CD4-positive, alpha-beta T cell treated with Interleukin-15 for 4 hours (primary cell): ENCODE data around the gene MTHFD1L.
"Not testable (repeated sequence)": the region's sequence is repeated elsewhere in the genome, so short reads cannot be mapped to it uniquely, and the experiment has no call there.

Source experiments
- DNase-seq: peaks from one replicate; pipeline ENCODE4 v3.0.0-alpha.2; 2020; ENCODE audit warnings: low spot score

Gene MTHFD1L

DNA sequence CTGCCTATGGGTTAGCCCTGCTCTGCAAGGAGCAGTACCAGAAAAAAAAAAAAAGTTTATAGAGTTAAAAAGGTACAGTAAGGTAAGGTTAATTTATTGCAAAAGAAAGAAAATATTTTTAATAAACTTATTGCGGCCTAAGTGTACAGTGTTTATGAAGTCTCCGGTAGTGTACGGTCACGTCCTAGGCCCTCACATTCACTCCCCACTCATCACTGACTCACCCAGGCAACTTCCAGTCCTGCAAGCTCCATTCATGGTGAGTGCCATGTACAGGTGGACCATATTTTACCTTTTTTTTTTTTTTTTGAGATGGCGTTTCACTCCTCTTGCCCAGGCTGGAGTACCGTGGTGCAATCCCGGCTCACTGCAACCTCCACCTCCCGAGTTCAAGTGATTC lies 258.1 kb downstream of the MTHFD1L start:
- DNase-seq, result not testable (repeated sequence)

DNA sequence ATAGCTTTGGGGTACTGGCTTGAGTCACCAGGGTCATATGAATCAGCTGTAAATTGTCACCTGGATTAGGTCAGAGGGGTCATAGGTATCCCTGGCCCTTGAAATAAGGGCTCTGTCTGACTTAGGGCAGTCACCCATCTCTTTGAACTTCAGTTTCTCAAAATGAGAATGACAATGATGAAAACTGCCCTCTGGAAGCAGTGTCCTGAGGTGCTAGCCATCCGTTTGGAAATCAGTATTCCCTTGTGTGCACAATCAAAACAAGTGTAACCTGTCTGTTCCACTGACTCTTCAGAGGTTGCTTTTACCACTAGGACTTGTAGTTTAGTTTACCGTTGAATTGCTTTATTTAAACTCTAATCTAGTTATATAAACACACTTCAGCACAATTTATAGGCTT lies 259.7 kb downstream of the MTHFD1L start:
- DNase-seq, result not testable (repeated sequence)

DNA sequence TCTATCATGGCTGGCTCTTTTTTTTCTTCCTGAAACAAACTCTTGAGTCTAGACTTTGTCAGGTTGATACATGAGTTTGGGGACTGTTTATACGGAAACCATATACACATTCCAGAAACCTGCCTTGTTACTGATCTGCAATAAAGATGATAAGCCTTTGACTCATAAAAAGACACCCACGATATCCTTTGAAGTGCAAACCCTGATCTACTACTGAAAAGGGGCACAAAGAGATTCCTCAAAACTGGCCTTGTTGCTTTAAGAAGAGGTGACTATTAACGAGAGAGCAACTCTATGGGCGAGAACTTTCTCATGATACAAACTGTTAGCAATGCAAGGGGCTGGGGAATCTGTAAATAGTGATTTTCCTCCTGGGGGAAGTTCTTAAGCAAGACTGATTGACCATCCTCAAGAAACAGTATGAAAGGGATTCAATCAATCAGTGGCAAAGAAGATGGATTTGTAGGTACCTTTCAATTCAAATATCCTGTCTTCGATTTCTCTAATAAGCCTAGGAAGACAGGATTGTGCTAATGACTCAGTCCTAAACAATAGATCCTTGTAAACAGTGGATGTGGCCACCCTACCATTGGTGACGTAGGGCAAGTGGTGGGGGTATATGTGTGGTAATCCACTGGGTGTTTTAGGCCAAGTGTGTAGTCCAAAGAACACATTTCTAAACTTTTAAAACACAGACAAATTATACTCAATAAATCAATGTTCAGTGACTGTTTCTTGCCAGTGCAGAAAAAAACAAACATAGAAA lies 260.3 kb downstream of the MTHFD1L start:
- not testable (repeated sequence) for DNase-seq

DNA sequence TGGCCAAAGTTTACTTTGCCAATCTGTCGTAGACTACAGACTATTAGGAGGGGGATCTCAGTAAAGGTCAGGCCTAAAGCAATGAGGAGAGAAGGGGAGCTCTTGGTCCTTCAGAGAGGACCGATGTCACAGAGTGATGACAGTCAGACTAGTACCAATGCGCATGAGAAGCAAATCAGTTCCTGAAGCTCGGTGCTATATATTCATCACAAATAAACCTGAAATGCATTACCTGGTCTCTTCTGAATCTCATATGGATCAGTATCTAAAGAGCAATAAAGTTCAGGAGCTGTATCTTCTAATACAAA lies 260.9 kb downstream of the MTHFD1L start:
- DNase-seq, result not testable (repeated sequence)

DNA sequence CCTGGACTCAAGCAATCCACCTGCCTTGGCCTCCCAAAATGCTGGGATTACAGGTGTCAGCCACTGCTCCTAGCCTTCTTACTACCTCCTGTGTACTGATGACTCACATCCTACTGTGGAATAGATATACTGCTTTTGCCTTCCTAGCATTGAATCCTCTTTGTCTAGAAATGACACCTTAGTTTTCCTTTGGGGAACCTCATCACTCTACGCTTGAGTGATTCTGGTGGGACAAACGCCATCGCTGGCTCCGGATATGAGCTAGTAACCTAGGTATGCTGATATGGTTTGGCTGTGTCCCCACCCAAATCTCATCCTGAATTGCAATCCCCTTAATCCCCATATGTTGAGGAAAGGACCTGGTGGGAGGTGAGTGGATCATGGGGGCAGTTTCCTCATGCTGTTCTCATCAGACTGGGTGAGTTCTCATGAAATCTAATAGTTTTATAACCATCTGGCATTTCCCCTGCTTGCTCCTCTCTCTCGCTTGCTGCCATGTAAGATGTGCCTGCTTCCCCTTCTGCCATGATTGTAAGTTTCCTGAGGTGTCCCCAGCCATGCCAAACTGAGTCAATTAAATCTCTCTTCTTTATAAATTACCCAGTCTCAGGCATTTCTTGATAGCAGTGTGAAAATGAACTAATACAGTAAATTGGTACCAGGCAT lies 261.8 kb downstream of the MTHFD1L start:
- DNase-seq, result not testable (repeated sequence)

DNA sequence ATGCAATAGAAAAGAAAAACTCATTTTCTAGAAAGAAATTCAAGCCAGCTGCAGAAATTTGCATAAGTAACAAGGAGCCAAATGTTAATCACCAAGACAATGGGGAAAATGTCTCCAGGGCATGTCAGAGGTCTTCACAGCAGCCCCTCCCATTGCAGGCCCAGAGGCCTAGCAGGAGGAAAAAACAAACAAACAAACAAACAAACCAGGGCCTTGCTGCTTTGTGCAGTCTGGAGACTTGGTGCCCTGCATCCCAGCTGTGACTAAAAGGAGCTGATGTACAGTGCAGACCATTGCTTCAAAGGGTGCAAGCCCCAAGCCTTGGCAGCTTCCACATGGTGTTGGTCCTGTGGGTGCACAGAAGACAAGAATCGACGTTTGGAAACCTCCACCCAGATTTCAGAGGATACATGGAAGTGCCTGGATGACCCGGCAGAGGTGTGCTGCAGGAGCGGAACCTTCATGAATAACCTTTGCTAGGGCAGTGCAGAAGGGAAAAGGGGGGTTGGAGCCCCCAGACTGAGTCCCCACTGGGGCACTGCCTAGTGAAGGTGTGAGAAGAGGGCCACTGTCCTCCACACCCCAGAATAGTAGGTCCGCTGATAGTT lies 263.4 kb downstream of the MTHFD1L start:
- no peak for DNase-seq

DNA sequence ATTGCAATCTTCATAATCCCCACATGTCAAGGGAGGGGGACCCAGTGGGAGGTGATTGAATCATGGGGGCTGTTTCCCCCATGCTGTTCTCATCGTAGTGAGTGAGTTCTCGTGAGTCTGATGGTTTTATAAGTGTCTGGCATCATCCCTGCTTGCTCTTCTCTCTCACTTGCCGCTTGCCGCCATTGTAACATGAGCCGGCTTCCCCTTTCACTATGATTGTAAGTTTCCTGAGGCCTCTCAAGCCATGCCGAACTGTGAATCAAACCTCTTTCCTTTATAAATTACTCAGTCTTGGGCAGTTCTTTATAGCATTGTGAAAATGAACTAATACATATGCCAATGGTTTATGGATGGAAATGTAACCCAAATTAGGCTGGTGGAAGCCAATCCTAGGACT lies 264.8 kb downstream of the MTHFD1L start:
- no peak for DNase-seq

DNA sequence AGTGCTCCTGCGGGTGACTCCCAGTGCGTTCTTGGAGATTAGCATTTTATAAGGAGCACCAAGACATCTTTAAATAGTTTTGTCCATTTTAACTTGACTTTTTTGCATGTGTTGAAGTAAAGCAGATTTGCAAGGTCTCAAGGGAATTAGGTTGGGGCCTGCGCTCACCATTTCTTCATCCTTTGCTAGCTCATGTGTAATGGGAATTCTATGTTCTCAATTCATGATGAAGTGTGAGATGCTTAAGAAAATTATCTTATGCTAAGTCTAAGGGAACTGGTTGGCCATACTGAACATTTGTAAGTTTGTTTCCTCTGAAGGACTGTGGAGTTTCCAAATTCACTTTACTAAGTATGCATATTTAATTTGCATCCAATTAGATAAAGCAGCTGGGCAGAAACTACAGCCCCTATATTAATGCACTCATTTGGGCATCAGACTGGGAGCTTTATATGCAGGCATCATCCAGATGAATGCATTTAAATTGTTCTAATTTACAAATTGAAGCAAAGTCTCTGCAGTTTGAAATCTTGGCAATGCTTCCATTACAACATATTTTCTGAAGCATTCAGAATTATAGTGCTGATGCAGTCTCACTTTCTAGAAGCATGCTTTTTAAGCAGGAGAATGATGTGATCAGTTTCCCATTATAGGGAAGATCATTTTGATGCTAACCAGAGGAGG lies 266.0 kb downstream of the MTHFD1L start:
- no peak for DNase-seq

DNA sequence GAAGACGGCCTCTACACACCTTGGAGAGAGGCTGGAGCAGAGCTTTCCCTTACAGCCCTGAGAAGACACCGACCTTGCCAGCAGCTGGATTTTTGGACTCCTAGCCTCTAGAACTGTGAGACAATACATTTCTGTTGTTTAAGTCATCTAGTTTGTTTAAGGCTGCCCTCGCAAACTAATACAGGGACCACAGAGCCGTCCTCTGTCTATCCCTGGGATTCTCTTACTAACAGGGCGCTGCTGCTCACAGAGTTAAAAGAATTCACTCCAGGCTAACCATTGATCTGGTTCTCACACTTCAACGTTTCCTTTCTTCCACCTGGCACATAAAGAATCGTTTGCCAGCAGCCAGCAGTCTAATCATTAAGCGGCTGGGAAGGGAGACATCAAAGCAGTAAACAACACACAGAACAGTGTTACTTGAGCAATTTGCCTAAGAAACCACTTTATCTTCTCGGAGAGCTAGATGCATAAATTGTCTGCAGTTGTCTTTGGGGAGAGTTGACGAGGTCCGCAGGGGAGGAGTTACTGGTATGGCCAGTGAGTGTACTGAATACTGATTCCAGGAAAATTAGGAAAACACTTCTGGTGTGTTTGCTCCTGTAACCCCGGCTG lies 270.7 kb downstream of the MTHFD1L start:
- DNase-seq, result no peak

DNA sequence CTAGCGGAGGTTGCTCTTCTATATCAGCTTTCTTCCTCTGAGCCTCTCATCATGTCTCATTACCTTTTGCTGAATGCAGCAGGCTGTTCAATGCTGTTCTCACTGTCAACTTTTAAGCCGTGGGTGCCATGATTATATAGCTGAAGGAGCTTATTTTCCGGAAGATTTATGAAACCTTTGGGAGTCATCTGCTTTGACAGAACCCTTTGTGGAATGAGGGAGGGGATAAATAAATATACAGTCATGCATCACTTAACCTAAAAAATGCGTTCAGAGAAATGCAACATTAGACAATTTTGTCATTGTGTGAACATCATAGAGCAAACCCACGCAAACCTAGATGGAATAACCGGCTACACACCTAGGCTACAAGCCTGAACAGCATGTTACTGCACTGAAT lies 272.0 kb downstream of the MTHFD1L start:
- DNase-seq, result no peak

DNA sequence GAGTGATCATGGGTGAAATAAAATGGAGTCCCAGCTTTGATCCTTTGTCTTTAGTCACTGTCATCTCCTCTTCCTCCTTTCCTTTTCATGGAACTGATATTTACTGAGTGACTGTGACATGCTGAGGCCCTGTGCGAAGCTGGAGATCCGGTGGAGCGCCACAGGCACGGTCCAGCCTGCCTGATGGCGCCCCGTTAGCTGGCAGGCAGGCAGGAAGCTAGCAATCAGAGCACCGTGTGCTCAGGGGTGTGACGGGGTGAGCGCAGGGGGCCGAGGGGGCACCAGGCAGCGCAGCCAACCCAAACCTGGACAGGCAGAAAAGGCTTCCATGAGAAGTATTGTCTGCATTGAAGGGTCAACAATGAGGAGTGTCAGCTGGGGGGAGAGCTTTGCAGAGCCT lies 274.0 kb downstream of the MTHFD1L start:
- DNase-seq, result no peak

DNA sequence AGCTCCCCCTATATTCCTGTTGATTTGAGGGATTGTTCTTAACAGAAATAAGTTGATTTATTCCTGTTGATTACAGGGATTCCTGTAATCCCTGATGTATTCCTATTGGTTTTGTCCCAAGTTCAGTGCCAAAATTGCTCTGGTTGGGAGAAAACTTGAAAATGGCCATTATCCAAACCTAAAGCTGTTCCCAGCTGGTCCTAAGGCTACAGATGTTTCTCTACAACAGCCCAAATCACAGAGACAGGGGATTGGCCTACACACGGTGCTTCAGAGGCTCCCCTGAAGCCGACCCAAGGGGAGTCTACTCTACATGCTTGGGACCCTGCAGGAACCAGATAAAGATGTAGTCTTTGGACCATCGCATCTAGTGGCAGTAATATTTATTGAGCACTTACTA lies 275.3 kb downstream of the MTHFD1L start:
- DNase-seq, result no peak

DNA sequence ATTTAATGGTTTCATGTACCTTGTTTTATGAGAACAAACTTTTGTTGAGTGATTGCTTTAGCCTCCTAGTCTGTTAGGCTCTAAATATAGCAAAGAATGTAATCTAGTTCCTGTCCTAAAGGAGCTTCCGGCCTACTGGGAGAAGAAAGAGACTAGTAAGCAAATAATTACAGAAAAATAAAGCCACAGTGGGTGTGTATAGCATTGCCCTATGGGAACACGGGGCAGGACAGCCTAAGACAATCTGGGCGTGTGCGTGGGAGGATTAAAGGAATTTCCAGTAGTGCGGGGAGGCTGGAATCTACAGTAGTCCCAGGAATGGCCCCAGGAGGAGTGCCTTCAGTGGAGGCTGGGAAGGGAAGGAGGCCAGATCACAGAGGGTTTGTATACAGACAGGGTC lies 276.2 kb downstream of the MTHFD1L start:
- DNase-seq, result no peak

DNA sequence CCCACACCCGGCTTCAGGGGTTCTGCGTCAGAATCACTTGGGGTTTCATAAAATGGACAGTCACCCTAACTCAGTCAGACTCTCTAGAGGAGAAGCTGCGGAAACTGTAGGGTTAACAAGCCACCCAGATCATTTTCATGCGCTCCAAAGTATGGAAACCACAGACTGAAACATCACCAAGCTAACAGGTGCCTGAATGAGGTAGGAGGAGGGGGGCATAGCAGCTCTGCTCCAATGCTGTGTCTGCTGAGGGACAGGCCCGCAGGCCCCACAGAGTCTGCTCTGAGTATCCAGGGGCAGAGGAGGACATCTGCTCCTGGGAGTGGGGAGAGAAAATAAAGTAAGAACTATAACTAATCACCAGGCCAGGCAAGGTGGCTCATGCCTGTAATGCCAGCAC lies 277.2 kb downstream of the MTHFD1L start:
- no peak for DNase-seq

DNA sequence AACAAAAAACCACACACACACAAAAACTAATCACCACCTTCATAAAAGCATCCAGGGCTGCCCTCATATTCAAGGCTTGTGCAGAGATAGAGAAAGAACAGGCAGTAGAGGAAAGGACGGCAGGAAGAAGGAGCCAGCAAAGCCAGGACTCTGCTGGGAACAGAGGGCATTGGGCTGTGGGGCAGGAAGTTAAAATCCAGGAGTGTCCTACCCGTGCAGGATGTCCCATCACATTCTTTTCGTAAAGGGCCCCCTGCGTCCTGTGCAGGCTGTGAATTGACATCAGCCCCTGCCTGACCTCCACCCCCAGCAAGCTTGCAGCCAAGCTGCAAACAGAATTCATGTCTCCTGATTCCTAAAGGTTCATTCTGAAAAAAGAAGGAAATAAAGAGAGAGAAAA lies 277.8 kb downstream of the MTHFD1L start:
- DNase-seq, result no peak

DNA sequence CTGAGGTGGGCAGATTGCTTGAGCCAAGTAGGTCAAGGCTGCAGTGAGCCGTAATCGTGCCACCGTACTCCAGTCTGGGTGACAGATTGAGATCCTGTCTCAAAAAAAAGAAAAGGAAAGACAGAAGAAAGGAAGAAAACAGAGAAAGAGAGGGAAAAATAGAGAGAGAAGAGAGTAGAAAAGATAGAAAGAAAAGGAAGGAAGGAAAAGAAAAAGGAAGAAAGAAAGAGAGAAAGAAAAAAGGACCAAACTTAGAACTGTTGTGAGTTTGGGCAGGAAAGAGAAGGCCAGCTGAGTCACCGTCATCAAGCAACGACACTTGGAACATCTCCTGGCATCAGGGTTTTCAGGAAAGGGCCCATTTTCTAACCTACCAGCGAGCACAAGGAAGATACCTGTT lies 278.3 kb downstream of the MTHFD1L start:
- no peak for DNase-seq

DNA sequence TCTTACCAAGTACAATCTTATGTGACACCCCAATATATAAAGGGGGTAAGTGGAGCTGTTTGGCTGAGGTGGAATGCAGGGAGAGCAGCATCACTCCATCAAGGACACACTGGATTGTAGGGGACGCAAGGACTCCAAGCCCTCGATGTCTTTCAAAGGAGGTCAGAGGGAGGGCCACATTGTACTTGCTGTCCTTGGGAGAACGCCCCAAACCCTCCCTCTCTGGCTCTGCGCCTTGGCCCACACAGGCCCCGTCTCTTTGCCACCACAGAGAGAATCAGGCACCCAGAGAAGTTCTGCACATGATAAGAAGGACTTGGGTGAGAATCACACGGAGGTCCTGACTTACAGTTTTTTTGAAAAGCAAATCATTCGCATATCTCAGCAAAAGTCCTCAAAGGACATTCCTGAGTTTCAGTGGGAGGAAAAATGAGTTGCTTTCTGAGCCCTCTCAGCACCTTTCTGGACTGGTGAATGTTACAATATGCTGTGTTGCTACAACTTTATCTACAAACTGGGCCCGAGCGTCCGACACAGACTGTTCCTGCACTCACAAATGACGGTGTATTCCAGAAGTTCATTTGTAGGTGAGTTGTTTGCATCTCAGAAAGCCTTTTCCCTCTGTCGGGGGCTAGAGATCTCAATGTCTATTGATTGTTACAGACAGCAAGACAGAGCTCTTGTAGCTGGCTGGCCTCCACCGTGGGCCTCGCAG lies 281.8 kb downstream of the MTHFD1L start:
- no peak for DNase-seq

DNA sequence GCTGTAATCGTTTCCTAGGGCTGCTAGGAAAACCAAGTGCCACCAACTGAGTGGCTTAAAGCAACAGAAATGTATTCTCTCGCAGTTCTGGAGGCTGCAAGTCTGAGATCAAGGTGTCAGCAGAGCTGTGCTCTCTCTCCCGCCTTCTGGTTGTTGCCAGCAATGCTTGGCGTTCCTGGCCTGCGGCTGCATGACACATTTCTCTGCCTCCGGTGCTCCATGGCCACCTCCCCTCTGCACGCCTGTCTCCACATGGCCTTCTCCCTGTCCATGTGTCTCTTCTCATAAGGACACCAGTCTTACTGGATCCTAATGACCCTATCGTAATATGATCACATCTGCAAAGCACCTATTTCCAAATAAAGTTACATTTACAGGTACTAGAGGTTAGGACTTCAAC lies 282.6 kb downstream of the MTHFD1L start:
- DNase-seq, result no peak

DNA sequence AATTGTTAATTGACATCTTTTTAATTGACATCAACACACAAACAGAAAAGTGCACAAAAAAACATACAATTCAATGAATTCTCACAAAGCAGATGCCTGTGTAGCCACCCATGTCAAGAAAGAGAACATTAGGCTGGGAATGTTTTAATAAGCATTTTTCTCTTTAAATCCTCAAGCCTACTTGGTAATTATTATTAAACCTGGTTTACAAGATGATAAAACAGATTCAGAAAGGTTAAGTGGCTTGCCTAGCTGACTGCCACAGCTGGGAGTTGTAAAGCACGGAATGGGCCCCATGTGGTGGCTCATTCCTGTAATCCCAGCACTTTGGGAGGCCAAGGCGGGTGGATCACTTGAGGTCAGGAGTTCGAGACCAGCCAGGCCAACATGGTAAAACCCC lies 284.3 kb downstream of the MTHFD1L start:
- DNase-seq, result no peak
